MCF 10A (cell line): ENCODE measurements around the gene ASF1B. TPM values are rescaled to one million over a fixed set of nuclear protein-coding genes. Genes with fewer than 3 reads are reported as not detected.

ENCODE experiments used
- BruUV-seq: library from RNA; stranded (reverse); fragments of 400-500 nt; replicated peaks from 2 replicates; lab custom pipeline; 2021; lab: Mats Ljungman, UMichigan
- CTCF ChIA-PET: fragments of 300-600 bp; sonication (Branson Sonifier 250); formaldehyde crosslinking; extraction: SDS; loops from one replicate; lab custom pipeline; 2021; ENCODE audit warnings: antibody characterized with exemption, inconsistent platforms; lab: Yijun Ruan, JAX
- POLR2A ChIA-PET: fragments of 300-600, 350-650 bp; sonication (Branson Sonifier 250); formaldehyde crosslinking; extraction: SDS; loops from one replicate; lab custom pipeline; 2020; ENCODE audit warnings: antibody characterized with exemption, inconsistent platforms; lab: Yijun Ruan, JAX
- DNase-seq: peaks from one replicate; pipeline ENCODE4 v3.0.0-alpha.2; 2018; ENCODE audit not compliant: unreplicated experiment
- H3K27ac Mint-ChIP-seq: one replicate; pipeline ENCODE4 v1.8.0; 2022; ENCODE audit warnings: mild to moderate bottlenecking, low read depth, mixed read lengths; ENCODE audit not compliant: unreplicated experiment
- H3K27me3 Mint-ChIP-seq: one replicate; pipeline ENCODE4 v1.8.0; 2022; ENCODE audit warnings: mixed read lengths; ENCODE audit not compliant: insufficient read depth, unreplicated experiment
- H3K36me3 Mint-ChIP-seq: one replicate; pipeline ENCODE4 v1.8.0; 2022; ENCODE audit warnings: mild to moderate bottlenecking, moderate library complexity, mixed read lengths; ENCODE audit not compliant: insufficient read depth, unreplicated experiment
- H3K4me1 Mint-ChIP-seq: one replicate; pipeline ENCODE4 v1.8.0; 2022; ENCODE audit warnings: mixed read lengths; ENCODE audit not compliant: insufficient read depth, unreplicated experiment
- H3K4me3 Mint-ChIP-seq: one replicate; pipeline ENCODE4 v1.8.0; 2022; ENCODE audit warnings: mild to moderate bottlenecking, moderate library complexity, mixed read lengths; ENCODE audit not compliant: unreplicated experiment
- H3K9me3 Mint-ChIP-seq: one replicate; pipeline ENCODE4 v1.8.0; 2022; ENCODE audit warnings: mixed read lengths; ENCODE audit not compliant: unreplicated experiment
- intact Hi-C: fragments of 100-400 bp; cut with micrococcal nuclease; formaldehyde crosslinking; loops from 2 replicates; pipeline ENCODE4 v1.14.1; 2022
- total RNA-seq: library from RNA; stranded (reverse); gene quantifications from 2 replicates; pipeline ENCODE4 v1.2.3, GENCODE V29; 2022
- TF ChIP-seq, protein P1 (sequence below): fragments of 200-600 bp; IDR thresholded peaks from one replicate; pipeline ENCODE4 v1.8.0; 2022; ENCODE audit warnings: antibody characterized with exemption, mild to moderate bottlenecking; ENCODE audit not compliant: unreplicated experiment

Gene ASF1B
- total RNA-seq, 1 experiment from 2014 or later, result 7.0 TPM

DNA sequence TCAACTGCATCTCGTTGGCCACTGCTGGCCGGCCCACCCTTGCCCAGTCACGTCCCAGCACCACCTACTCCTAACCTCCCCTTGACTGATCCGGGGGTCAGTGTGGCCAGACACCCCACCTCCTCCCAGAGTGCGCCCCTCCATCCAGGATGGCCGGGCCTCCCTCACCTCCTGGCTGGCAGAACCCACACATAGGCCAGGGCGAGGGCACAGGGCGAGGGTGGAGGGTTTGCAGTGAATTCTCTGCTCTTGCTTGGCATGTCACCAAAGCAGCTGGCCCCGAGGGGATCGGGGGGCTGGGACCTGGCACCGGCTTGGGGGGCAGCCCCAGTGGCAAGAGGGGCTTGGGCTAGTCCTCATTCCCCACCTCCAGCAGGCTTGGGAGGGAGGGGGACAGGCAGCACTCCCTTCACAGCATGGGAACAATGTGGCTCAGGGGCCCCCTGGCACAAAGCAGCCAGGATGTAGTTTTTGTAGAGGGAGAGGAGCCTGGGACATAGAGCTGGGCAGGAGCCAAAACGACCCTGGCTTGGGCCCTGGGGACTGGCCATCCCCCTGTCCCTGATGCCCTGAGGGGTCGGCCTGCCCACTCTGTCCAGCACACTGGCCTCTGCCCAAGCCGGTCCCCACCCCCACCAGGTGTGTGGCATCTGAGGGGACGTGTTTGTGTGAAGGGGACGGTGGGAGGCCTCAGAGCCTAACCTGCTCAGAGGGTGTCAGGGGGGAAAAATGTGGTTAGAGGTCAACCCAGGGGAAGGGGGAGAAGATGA, 28.5 kb upstream of the ASF1B start:
- BruUV-seq, result no TSS peak
- no peaks in the 10 kb centered on the region for H3K9me3 Mint-ChIP-seq
- ChIA-PET CTCF (no interaction called here), POLR2A (interaction anchor here (0.7 kb wide), 1 partner anchor 156 kb away, joined by 3 read pairs; no protein-coding TSS in a partner anchor)
- TF ChIP-seq, protein P1, sequence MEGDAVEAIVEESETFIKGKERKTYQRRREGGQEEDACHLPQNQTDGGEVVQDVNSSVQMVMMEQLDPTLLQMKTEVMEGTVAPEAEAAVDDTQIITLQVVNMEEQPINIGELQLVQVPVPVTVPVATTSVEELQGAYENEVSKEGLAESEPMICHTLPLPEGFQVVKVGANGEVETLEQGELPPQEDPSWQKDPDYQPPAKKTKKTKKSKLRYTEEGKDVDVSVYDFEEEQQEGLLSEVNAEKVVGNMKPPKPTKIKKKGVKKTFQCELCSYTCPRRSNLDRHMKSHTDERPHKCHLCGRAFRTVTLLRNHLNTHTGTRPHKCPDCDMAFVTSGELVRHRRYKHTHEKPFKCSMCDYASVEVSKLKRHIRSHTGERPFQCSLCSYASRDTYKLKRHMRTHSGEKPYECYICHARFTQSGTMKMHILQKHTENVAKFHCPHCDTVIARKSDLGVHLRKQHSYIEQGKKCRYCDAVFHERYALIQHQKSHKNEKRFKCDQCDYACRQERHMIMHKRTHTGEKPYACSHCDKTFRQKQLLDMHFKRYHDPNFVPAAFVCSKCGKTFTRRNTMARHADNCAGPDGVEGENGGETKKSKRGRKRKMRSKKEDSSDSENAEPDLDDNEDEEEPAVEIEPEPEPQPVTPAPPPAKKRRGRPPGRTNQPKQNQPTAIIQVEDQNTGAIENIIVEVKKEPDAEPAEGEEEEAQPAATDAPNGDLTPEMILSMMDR, result no peak
- H3K4me1 Mint-ChIP-seq, result no peaks in the 10 kb centered on the region
- H3K4me3 Mint-ChIP-seq, result no peak overlapping the region
- H3K27me3 Mint-ChIP-seq, result no peaks in the 10 kb centered on the region
- H3K27ac Mint-ChIP-seq, result no peak overlapping the region
- no peak for DNase-seq
- H3K36me3 Mint-ChIP-seq, result peaks cover 7% of the 10 kb centered on the region
- intact Hi-C loops, result no loop called here

DNA sequence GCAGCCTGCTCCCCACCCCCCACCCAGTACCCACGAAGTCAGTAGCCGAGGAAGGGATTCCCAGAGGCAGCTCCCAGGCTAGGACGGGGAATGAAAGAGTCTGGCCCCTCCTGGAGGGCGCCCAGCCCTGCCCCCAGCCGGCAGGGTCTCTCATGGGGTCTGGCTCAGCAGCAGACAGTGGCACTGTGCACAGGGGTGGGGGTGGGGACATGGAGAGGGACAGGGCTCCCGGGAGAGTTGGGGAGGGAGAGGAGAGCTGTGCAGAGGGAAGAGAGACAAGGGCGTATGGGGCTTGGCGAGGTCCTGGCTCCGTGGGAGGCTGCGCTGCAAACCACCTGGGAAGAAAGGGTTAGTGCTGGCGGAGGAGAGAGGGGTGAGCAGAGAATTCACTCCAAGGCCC, 27.7 kb upstream of the ASF1B start:
- peaks cover 15% of the 10 kb centered on the region for H3K36me3 Mint-ChIP-seq
- DNase-seq, result no peak
- TF ChIP-seq, protein P1, result no peak
- ChIA-PET POLR2A (no interaction called here), CTCF (no interaction called here)
- no TSS peak for BruUV-seq
- no peaks in the 10 kb centered on the region for H3K27me3 Mint-ChIP-seq
- intact Hi-C loops, result no loop called here
- no peaks in the 10 kb centered on the region for H3K9me3 Mint-ChIP-seq
- H3K4me3 Mint-ChIP-seq, result no peak overlapping the region
- no peak overlapping the region for H3K27ac Mint-ChIP-seq
- no peaks in the 10 kb centered on the region for H3K4me1 Mint-ChIP-seq

DNA sequence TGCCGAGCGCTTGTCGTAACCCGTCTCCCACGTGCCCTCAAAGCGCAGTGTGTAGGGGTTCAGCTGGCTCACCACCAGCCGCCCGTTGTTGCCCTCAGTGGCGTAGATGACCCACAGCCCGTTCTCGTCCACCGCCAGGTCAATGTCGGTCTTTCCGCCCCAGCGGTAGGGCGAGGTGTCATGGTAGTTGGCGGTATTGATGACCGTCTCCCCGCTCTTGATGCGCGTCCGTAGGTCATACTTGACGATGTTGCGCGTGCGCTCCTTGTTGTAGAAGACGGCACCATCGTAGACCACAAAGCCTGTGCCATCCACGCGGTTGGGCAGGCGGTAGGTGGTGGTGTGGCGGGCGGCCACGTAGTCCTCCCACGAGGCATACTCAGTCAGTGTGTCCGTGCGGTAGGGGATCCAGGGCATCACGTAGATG, 26.5 kb upstream of the ASF1B start:
- no peaks in the 10 kb centered on the region for H3K4me1 Mint-ChIP-seq
- ChIA-PET POLR2A (no interaction called here), CTCF (no interaction called here)
- TF ChIP-seq, protein P1, result no peak
- no peaks in the 10 kb centered on the region for H3K27me3 Mint-ChIP-seq
- no peaks in the 10 kb centered on the region for H3K9me3 Mint-ChIP-seq
- no peak for DNase-seq
- intact Hi-C loops, result no loop called here
- H3K27ac Mint-ChIP-seq, result no peak overlapping the region
- H3K36me3 Mint-ChIP-seq, result peaks cover 24% of the 10 kb centered on the region
- H3K4me3 Mint-ChIP-seq, result no peak overlapping the region
- BruUV-seq, result no TSS peak

DNA sequence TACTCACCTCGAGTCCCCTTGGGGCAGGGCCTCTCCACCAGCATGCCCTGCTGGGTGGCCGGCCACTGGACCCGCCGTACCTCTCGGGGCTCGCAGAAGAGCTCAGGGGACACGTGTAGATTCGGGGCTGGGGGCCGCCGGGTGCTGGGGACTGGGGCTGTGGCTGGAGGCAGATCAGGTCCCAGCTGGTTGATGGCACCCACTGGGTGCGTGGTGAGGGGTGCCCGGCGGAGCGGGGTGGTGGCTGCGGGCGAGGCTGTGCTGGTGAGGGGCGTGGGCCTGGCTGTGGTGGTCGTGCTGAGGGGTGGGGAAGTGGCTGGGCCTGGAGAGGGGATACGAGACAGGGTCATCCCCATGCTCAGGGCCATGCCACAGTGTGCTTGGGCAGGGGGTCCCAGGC, 24.9 kb upstream of the ASF1B start:
- intact Hi-C loops, result no loop called here
- CTCF ChIA-PET, result interaction anchor here (2.2 kb wide), 1 partner anchor 22 kb away, joined by 7 read pairs; no protein-coding TSS in a partner anchor
- H3K4me3 Mint-ChIP-seq, result no peak overlapping the region
- peaks cover 35% of the 10 kb centered on the region for H3K36me3 Mint-ChIP-seq
- H3K9me3 Mint-ChIP-seq, result no peaks in the 10 kb centered on the region
- H3K27ac Mint-ChIP-seq, result no peak overlapping the region
- POLR2A ChIA-PET, result no interaction called here
- no peaks in the 10 kb centered on the region for H3K4me1 Mint-ChIP-seq
- no peaks in the 10 kb centered on the region for H3K27me3 Mint-ChIP-seq
- no peak for DNase-seq
- BruUV-seq, result no TSS peak
- TF ChIP-seq, protein P1, result no peak
